Stimulated activated CD4-positive, alpha-beta T cell treated with anti-CD3 and anti-CD28 coated beads, TNF-alpha, amount 100 ng/mL, for 48 hours (primary cell): ENCODE results near the gene SPEG.

Experiments
- DNase-seq, 3 donors: peaks; one replicate each; pipeline ENCODE4 v3.0.0-alpha.2; 2020; ENCODE audit warnings: low read depth in 3 of 3

SPEG gene

DNA sequence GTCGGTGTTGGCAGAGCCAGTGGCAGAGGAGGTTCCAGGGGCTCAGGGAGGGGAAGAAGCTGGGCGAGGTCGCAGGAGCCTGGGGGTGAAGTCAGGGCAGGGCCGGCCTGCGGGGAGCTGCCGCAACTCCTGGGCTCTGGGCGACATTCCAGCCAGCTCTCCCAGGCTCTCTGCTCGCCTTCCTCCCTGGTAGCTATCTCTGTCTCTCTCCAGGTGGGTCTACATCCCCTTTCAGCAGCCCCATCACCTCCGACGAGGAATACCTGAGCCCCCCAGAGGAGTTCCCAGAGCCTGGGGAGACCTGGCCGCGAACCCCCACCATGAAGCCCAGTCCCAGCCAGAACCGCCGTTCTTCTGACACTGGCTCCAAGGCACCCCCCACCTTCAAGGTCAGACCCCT, 27.0 kb downstream of the SPEG start:
- no peak for DNase-seq

DNA sequence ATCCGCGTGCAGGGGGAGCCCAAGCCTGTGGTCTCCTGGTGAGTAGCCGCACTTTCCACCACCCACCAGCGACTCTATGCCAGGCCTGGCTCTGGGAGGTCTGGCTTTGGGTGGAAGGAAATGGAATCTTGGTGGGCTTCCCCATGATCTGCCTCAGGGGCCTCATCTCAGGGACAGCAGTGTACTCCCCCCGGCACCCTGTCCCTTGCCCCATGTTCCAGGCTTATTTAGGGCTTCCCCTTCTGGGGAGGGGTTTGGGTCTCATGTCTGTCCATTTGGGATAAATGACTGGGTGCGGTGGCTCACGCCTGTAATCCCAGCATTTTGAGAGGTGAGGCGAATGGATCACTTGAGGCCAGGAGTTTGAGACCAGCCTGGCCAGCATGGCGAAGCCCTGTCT, 27.7 kb downstream of the SPEG start:
- no peak for DNase-seq

DNA sequence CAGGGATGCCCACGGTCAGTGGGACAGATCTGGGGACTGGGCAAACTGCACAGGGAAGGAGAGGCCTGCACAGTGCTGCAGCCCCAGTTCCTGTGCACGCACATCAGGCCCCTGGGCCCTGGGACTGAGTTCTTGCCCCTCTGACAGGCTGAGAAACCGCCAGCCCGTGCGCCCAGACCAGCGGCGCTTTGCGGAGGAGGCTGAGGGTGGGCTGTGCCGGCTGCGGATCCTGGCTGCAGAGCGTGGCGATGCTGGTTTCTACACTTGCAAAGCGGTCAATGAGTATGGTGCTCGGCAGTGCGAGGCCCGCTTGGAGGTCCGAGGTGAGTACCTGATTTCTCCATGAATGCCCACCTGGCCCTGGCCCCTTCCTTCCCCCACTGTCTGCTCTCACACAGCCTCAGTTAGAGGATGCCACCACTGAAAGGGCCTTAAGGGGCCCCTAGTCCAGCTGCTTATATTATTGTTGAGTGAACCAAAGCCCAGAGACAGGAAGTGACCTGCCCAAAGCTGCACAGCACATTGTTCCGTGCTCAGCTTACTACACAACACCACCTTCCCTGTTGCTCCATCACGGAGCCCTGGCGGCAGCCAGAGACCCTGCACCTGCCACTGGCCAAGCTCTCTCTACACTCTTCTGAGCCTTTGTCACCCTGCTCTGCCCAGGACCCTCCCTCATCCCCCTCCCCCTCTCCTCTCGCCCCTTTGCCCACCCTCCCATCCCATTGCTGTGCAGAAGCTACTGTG, 29.8 kb downstream of the SPEG start:
- no peak for DNase-seq

DNA sequence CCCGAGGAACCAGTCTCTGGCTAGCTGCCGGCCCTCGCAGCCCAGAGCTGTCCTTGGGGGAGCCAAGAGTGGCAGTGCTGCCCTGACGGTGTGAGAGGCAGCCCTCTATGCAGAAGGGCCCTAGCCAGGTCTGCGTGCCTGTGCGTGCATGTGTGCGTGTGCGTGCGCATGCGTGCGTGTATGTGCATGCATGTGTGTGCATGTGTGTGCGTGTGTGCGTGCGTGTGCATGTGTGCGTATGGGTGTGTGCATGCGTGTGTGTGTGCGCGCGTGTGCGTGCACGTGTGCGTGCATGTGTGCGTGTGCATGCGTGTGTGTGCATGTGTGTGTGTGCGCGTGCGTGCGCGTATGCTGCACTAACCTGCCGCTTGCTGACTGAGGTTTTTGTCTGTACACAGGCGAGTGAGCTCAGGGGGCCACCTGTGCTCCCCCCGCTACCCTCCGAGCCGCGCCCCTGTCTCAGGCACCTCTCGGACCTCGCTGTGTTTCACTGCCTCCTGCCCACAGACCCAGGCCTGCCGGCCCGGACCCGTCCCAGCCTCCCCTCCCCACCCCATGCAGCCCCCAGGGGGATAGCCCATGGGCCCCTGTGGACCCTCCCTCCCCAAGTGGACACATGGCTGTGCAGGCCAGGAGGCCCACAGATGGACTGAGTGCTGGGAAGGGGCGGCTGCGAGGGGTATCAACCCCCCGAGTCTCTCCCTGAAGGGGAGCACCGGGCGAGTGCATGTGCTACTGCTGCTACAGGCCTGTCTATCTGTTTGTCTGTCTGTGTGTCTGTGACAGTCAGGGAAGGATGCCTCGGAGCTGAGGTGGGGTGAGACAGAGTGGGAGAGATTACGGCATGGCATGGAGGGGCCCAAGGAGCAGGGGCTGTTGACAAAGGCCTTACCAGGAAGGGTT, 31.3 kb downstream of the SPEG start:
- no peak for DNase-seq

DNA sequence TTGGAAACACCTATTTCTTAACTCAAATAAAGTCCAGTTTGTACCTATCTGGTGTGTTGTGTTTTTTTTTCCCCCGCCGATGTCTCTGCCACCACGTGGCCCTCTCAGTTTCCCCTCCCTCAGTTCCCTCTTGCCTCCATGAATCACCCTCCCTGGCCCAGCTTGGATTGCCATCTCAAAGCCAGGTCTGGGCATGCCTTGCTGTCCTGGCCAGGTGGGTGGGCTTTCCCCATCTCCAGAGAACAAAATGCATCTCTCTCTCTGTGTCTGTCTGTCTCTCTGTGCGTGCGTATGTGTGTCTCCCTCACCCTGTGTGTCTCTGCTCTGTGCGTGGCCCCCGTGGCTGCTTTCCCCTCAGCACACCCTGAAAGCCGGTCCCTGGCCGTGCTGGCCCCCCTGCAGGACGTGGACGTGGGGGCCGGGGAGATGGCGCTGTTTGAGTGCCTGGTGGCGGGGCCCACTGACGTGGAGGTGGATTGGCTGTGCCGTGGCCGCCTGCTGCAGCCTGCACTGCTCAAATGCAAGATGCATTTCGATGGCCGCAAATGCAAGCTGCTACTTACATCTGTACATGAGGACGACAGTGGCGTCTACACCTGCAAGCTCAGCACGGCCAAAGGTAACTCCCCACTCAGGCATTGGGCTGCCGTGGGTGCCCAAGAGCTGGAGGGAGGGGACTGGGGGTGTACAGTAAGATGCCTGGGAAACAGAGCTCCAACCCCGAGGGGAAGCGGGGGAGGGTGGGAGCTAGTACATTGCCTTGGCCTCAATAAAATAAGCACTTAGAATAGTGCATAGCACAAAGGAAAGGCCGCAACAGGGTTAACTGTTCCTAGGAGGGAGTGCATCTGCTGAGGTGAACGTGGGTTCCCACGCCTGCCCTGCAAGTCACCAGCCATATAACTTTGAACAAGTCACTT, 32.4 kb downstream of the SPEG start:
- DNase-seq, result no peak

DNA sequence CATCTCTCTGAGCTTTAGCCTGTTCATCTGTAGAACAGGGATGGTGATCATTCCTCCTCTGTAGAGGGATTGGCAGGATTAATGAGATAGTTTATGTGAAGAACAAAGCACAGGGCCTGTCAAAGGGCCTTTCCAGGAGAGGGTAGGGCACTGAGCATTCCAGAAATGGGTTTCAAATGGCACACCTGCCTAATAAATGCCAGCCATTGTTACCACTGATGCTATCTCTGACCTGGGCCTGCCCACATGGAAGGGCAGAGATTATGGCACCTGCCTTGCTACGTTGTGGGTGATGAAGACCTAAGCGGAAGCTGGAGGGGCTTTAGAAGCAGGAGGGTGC, 33.1 kb downstream of the SPEG start:
- DNase-seq, result no peak

DNA sequence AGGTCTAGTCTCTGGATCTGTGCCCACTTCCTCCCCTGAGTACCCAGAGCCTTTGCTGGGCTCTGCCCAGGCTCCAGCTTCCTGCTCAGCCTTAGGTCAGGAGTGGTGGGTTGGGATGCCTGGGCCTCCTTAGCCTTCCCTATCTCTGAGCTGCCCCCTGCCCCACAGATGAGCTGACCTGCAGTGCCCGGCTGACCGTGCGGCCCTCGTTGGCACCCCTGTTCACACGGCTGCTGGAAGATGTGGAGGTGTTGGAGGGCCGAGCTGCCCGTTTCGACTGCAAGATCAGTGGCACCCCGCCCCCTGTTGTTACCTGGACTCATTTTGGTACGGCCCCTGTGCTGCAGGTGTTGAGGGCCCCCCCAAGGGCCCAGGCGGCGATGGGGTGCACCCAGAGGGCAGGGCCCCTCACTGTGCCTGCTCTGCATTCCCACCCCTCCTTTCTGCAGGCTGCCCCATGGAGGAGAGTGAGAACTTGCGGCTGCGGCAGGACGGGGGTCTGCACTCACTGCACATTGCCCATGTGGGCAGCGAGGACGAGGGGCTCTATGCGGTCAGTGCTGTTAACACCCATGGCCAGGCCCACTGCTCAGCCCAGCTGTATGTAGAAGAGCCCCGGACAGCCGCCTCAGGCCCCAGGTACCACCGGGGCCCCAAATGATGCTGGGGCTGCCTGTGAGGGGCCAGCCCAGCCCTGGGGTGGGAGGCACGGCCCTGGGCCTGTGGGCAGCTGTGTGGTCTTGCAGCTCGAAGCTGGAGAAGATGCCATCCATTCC, 34.0 kb downstream of the SPEG start:
- DNase-seq, result no peak

DNA sequence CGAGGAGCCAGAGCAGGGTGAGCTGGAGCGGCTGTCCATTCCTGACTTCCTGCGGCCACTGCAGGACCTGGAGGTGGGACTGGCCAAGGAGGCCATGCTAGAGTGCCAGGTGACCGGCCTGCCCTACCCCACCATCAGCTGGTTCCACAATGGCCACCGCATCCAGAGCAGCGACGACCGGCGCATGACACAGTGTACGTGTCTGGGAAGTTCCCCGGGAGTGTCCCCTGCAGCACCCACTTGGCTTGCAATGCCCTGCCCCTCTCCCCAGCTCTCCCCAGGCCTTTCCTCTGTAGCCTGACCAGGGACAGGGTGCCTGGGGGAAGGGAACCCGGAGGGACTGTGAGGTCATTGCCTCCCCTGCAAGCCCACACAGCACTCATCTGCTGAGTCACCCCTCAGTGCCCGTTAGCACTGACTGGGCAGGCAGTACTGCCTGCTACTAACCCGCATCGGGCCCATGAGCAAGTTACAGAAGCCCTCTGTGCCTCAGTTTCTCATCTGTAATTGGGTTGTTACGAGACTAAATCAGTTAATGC, 34.6 kb downstream of the SPEG start:
- no peak for DNase-seq

DNA sequence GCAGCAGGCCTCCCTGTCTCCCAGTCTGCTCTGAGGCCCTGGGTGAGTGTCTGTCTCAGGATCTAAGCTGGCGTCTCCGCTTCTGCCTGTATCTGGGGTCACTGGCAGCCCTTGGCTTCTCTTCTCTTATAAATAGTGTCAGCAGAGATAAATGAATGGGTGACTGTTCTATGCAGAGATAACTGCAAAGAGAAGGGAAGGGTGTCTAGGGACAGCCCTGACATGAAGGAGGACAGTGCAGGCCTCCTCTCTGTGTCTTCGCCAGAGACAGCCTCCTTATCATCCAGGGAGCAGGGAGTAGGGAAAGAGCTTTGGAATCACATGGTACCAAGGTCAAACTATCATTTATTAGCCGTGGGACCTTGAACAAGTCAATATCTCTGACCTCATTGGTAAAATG, 35.8 kb downstream of the SPEG start:
- no peak for DNase-seq

DNA sequence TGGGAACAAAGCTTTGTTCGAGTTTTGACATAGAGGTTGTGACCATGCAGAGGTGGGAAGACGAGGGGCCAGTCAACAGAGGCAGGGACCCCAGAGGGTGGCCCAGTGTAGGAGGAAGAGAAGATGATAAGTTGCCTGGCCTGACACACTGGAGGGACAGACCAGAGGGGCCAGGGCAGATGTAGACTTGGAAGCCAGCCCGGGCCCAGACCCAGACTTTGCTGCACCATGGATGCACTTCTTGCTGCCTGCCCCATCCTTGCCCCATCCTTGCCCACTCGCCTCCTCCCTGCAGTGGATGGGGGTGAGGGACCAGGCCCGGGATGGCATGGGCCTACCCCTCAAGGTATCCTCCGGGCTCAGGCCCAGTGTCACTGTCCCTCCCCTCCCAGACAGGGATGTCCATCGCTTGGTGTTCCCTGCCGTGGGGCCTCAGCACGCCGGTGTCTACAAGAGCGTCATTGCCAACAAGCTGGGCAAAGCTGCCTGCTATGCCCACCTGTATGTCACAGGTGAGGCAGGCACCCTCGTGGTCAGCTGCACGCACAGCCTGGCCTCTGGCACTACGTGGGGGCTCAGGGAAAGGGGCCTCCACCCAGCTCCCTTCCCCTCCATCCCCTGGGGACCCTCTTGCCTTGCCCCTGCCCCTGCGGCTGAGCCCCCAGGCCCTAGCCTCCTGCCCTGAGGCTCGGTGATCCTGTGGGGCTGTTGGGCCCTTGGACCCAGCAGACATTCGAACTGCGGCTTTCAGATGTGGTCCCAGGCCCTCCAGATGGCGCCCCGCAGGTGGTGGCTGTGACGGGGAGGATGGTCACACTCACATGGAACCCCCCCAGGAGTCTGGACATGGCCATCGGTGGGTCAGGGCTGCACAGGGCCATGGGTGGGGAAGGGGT, 37.1 kb downstream of the SPEG start:
- no peak for DNase-seq

DNA sequence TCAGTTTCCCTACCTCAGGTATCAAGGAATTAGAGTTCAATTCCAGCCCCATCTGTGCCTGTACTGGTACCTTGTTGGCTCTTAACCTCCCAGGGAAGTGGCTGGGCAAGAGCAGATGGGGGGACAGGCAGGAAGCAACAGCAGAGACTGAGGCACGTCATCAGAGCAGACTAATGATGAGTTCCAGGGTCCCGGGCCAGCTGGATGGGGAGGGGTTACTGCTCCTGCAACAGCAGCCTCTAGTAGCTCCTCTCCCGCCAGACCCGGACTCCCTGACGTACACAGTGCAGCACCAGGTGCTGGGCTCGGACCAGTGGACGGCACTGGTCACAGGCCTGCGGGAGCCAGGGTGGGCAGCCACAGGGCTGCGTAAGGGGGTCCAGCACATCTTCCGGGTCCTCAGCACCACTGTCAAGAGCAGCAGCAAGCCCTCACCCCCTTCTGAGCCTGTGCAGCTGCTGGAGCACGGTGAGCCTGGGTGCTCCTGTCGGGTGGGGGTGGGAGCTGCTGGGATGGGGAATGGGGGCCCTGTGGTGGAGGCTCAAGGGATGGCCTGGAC, 38.1 kb downstream of the SPEG start:
- DNase-seq, result no peak

DNA sequence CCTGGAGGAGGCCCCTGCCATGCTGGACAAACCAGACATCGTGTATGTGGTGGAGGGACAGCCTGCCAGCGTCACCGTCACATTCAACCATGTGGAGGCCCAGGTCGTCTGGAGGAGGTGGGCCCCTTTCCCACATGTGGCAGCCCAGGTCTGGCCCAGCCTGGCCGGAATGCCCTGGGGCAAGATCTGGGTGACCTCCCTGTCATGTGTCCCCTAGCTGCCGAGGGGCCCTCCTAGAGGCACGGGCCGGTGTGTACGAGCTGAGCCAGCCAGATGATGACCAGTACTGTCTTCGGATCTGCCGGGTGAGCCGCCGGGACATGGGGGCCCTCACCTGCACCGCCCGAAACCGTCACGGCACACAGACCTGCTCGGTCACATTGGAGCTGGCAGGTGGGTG, 38.9 kb downstream of the SPEG start:
- no peak for DNase-seq

DNA sequence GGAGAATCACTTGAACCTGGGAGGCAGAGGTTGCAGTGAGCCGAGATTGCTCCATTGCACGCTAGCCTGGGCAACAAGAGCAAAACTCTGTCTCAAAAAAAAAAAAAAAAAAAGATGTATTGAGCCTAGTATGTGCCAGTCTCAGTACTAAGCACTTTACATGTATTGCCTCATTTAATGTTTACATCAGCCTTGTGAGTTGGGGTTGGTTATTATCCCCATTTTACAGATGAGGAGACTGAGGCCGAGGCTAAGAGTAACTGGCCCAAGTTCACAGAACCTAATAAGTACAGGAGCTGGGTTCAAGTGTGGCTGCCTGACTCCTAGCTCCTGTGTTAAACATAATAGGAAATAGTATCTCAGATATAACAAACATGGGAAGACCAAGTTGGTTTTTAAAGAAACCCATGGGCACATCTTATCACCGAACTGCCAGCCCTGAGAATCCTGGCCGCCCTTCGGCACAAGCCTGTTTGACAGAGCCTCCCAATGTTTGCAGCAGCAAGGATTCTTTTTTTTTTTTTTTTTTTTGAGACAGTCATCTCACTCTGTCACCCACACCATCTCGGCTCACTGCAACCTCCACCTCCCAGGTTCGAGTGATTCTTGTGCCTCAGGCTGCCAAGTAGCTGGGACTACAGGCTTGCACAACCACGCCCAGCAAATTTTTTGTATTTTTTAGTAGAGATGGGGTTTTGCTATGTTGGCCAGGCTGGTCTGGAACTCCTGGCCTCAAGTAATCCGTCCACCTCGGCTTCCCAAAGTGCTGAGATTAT, 39.8 kb downstream of the SPEG start:
- DNase-seq, result no peak

DNA sequence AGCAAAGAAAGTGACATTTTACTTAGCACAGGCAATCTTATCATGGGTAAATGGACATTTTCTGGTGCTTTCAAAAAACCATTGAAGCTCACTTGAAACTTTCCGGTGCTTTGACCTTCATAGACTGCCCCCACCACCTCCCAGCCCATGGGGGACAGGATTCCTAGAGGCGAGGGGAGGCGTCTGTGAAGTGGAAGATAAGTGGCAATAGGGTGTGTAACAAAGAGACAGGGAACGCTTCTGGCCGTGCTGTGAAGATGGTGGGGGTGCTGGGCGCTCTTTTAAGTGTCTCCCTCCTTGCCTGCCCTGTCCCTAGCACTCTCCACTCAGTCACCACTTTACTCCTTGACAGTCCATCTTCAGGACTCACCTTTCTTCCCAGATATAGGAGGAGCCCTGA, 40.6 kb downstream of the SPEG start:
- DNase-seq, result no peak

DNA sequence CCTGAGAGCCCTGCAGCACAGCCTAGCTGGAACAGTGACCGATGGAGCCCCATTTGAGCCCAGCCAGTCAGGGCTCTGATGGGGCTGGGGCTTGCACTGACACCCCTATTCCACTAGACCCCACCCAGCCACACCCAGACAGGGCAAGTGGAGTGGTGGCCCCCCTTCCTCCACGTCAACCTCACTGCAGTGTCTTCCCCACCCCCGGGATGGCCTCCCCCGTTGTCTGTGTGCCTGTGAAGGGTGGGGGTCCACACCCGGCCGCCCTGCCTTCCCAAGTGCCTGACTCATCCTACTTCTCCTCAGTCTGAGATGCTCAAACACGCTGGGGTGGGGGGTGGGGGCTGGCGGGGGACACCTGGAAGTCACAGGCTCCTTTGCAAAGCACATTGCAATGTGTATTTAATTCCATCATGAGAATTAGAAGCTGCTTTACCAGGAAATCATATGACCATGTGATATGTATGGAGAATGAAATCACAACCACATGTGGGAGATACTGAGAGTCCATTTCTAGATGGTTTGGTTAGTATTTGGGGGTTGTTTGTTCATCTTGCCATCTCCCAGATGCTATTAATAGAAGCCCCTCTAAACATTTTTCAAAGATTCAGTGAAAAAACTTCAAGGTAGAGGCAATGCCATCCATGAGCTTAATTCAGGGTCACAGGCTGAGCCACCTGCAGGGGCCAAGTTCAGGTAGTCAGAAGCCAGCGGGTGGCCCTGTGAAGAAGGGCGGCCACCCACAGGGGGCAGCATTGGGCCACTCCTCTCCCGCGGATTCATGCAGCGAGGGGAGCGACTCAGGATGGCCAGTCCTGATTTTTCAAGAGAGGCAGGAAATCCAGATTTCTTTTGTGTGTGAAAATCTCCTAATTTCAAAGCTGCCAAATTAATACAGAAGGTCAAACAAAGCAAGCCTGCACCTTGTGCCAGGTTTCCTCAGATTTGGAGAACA, 41.3 kb downstream of the SPEG start:
- DNase-seq, result peak; percentile 31 to 61 (median 44)

DNA sequence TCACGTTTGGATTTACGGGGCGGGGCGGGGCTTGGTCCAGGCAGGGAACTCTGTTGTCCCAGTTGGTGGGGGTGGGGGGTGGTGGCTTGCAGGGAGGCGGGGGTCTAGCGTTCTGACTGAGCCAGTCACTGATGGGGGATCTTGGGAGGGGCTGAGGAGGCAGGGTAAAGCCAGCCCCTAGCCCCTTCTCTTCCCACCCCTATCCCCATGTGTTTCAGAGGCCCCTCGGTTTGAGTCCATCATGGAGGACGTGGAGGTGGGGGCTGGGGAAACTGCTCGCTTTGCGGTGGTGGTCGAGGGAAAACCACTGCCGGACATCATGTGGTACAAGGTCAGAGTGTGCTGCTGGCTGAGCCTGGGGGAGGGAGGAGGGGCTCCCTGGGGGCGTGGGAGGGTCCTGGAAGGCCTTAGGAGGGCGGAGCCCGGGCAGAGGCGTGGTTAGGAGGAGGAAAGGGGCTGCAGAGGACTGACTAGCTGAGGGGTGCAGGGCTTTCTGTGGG, 42.1 kb downstream of the SPEG start:
- no peak for DNase-seq

DNA sequence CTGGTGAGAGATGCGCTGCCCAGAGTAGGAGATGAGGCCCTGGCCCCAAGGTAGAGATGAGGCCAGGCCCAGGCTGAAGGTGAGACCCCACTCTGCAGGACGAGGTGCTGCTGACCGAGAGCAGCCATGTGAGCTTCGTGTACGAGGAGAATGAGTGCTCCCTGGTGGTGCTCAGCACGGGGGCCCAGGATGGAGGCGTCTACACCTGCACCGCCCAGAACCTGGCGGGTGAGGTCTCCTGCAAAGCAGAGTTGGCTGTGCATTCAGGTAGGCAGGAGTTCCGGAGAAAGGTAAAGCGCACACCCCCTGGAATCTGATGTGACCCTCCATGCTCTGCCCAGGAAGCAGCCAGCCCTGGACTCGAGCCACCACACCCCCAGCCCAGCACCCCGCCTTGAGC, 42.5 kb downstream of the SPEG start:
- no peak for DNase-seq

DNA sequence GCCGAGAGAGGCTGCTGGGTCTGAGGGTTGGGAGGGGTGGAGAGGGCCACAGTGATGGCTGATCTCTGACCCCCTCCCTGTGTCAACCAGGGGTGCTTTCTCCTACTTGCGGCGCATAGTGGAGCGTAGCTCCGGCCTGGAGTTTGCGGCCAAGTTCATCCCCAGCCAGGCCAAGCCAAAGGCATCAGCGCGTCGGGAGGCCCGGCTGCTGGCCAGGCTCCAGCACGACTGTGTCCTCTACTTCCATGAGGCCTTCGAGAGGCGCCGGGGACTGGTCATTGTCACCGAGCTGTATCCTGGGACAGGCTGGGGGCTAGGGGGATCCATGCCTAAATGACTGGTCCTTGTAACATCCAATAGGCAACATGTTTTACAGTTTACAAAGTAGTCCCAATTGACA, 43.2 kb downstream of the SPEG start:
- DNase-seq, result no peak
